IPS-18c (cell line): ENCODE data around the gene KBTBD7.
A peak's percentile ranks its signal among the peaks of the same experiment; 100 is the strongest.

Experiments used
- H3K4me3 ChIP-seq: 2 replicates; pipeline ENCODE4 v1.7.0; 2013; ENCODE audit warnings: low read depth, mild to moderate bottlenecking, low read length, moderate library complexity; ENCODE audit not compliant: insufficient read depth
- H3K9me3 ChIP-seq: one replicate; pipeline ENCODE4 v1.6.1; 2013; ENCODE audit warnings: mild to moderate bottlenecking, low read length, moderate library complexity; ENCODE audit not compliant: control insufficient read depth, insufficient read depth

Gene KBTBD7

GRCh38 chr13:41193919-41194824, at the start of gene KBTBD7:
KBTBD7 (minus strand) TSS chr13:41194569; CDS start chr13:41194257, 312 bp downstream.
- H3K4me3 ChIP-seq: peak within 1 kb of the TSS; percentile 74
- H3K9me3 ChIP-seq: no peaks in the 10 kb centered on the region

GRCh38 chr13:41241626-41242025, 47.3 kb upstream of the KBTBD7 start:
- no peak overlapping the region for H3K4me3 ChIP-seq

GRCh38 chr13:41236369-41236768, 42.0 kb upstream of the KBTBD7 start:
- no peak overlapping the region for H3K4me3 ChIP-seq
- no peaks in the 10 kb centered on the region for H3K9me3 ChIP-seq

More at GRCh38 chr13:41241626-41242025, 47.3 kb upstream of the KBTBD7 start:
- no peaks in the 10 kb centered on the region for H3K9me3 ChIP-seq

GRCh38 chr13:41232578-41233480, 38.5 kb upstream of the KBTBD7 start:
- Histone ChIP-seq H3K9me3 (no peaks in the 10 kb centered on the region), H3K4me3 (no peak overlapping the region)

GRCh38 chr13:41231786-41232185, 37.4 kb upstream of the KBTBD7 start:
- H3K4me3 ChIP-seq: no peak overlapping the region
- no peaks in the 10 kb centered on the region for H3K9me3 ChIP-seq

GRCh38 chr13:41231025-41231677, 36.8 kb upstream of the KBTBD7 start:
- no peaks in the 10 kb centered on the region for H3K9me3 ChIP-seq
- no peak overlapping the region for H3K4me3 ChIP-seq

- no peak overlapping the region for H3K4me3 ChIP-seq
These were observed 35.0 kb upstream of the KBTBD7 start for GRCh38 chr13:41229356-41229755.

GRCh38 chr13:41224113-41225110, 30.0 kb upstream of the KBTBD7 start:
- H3K4me3 ChIP-seq: no peak overlapping the region
- no peaks in the 10 kb centered on the region for H3K9me3 ChIP-seq

More at GRCh38 chr13:41229356-41229755, 35.0 kb upstream of the KBTBD7 start:
- H3K9me3 ChIP-seq: no peaks in the 10 kb centered on the region

GRCh38 chr13:41222259-41222852, 28.0 kb upstream of the KBTBD7 start:
- Histone ChIP-seq H3K4me3 (no peak overlapping the region), H3K9me3 (no peaks in the 10 kb centered on the region)

- no peaks in the 10 kb centered on the region for H3K9me3 ChIP-seq
- no peak overlapping the region for H3K4me3 ChIP-seq
These were observed 26.0 kb upstream of the KBTBD7 start for GRCh38 chr13:41220401-41220800.

GRCh38 chr13:41216160-41216559, 21.8 kb upstream of the KBTBD7 start:
- H3K9me3 ChIP-seq: no peaks in the 10 kb centered on the region
- H3K4me3 ChIP-seq: no peak overlapping the region

- H3K9me3 ChIP-seq: peaks cover 4% of the 10 kb centered on the region
These were observed 19.6 kb upstream of the KBTBD7 start for GRCh38 chr13:41213919-41214318.

GRCh38 chr13:41213316-41213715, 18.9 kb upstream of the KBTBD7 start:
- Histone ChIP-seq H3K4me3 (no peak overlapping the region), H3K9me3 (peaks cover 4% of the 10 kb centered on the region)

More at GRCh38 chr13:41213919-41214318, 19.6 kb upstream of the KBTBD7 start:
- no peak overlapping the region for H3K4me3 ChIP-seq

GRCh38 chr13:41212881-41213280, 18.5 kb upstream of the KBTBD7 start:
- Histone ChIP-seq H3K4me3 (no peak overlapping the region), H3K9me3 (peaks cover 4% of the 10 kb centered on the region)

GRCh38 chr13:41211062-41211461, 16.7 kb upstream of the KBTBD7 start:
- peaks cover 4% of the 10 kb centered on the region for H3K9me3 ChIP-seq

GRCh38 chr13:41206467-41206866, 12.1 kb upstream of the KBTBD7 start:
- Histone ChIP-seq H3K9me3 (peaks cover 4% of the 10 kb centered on the region), H3K4me3 (no peak overlapping the region)

More at GRCh38 chr13:41211062-41211461, 16.7 kb upstream of the KBTBD7 start:
- H3K4me3 ChIP-seq: no peak overlapping the region
